K562 (cell line): ENCODE results near the gene E2F3. TPM values are rescaled to one million over a fixed set of nuclear protein-coding genes. Genes with fewer than 3 reads are reported as not detected.

Source experiments
- ATAC-seq: fragments of 200-7000 bp; cut with Tn5 transposase; 3 replicates; pipeline ENCODE4 v1.9.1; 2020; ENCODE audit warnings: moderate library complexity
- BruUV-seq: library from RNA; stranded (reverse); fragments of 400-500 nt; replicated peaks from 2 replicates; lab custom pipeline; 2021; lab: Mats Ljungman, UMichigan
- CTCF ChIA-PET: fragments of 300-600 bp; formaldehyde crosslinking; extraction: SDS; loops from one replicate; lab custom pipeline; 2021; ENCODE audit warnings: low intra/inter-chr PET ratio; lab: Yijun Ruan, JAX
- POLR2A ChIA-PET: fragments of 300-600, 350-650 bp; sonication (Branson Sonifier 250); formaldehyde crosslinking; extraction: SDS; loops from one replicate; lab custom pipeline; 2021; ENCODE audit warnings: antibody characterized with exemption, inconsistent platforms; lab: Yijun Ruan, JAX
- DNase-seq, 4 experiments: peaks; one replicate each; pipeline versions ENCODE4 v3.0.0 to v3.0.0-alpha.2; 2011 to 2018; ENCODE audit warnings: low spot score in 3 of 4, mixed read lengths in 3 of 4; ENCODE audit errors: extremely low read depth in 1 of 4
- FAIRE-seq: peaks from 2 replicates; lab custom pipeline; 2011; peaks lifted over from hg19 to GRCh38; lab: Jason Lieb, UNC
- H2AFZ ChIP-seq: 2 replicates; pipeline ENCODE4 v1.6.0; 2011; ENCODE audit warnings: low read depth, low read length, control low read depth, inconsistent platforms
- H3K27ac ChIP-seq: fragments of 200-600 bp; 3 replicates; pipeline ENCODE4 v1.8.0; 2011; ENCODE audit warnings: low read depth, mild to moderate bottlenecking, control low read depth, inconsistent platforms, low read length, moderate library complexity, mixed read lengths; ENCODE audit errors: extremely low read depth
- H3K27me3 ChIP-seq, 2 experiments: fragments of 300-600 bp in 1 of 2; 2 replicates in 1 of 2; 3 replicates in 1 of 2; pipeline versions ENCODE4 v1.6.0 to v1.8.0; 2011; ENCODE audit warnings: inconsistent platforms in 2 of 2, low read length in 2 of 2, mild to moderate bottlenecking in 1 of 2, mixed read lengths in 1 of 2, moderate library complexity in 1 of 2; ENCODE audit not compliant: control insufficient read depth in 2 of 2, insufficient read depth in 2 of 2
- H3K36me3 ChIP-seq: fragments of 300-600 bp; 3 replicates; pipeline ENCODE4 v1.8.0; 2011; ENCODE audit warnings: mild to moderate bottlenecking, low read length, inconsistent platforms; ENCODE audit not compliant: control insufficient read depth, insufficient read depth
- H3K4me1 ChIP-seq, 2 experiments: fragments of 200-600 bp in 1 of 2; replicated peaks in 1 of 2; 2 replicates in 1 of 2; 3 replicates in 1 of 2; pipeline versions ENCODE4 v1.5.1 to v1.8.0; 2011; ENCODE audit warnings: inconsistent platforms in 2 of 2, low read length in 2 of 2, mild to moderate bottlenecking in 1 of 2, mixed read lengths in 1 of 2, moderate library complexity in 1 of 2; ENCODE audit not compliant: control insufficient read depth in 2 of 2, insufficient read depth in 2 of 2
- H3K4me2 ChIP-seq: 2 replicates; pipeline ENCODE4 v1.6.1; 2011; ENCODE audit warnings: low read length, control low read depth, inconsistent platforms, mixed read lengths; ENCODE audit not compliant: insufficient read depth
- H3K4me3 ChIP-seq: fragments of 200-600 bp; sonication (generic), shearing (Covaris generic); 2 replicates; pipeline ENCODE4 v1.5.1; 2016; ENCODE audit warnings: control low read depth, inconsistent platforms
- H3K79me2 ChIP-seq: fragments of 200-600 bp; 3 replicates; pipeline ENCODE4 v1.8.0; 2011; ENCODE audit warnings: low read length, inconsistent platforms; ENCODE audit not compliant: control insufficient read depth, insufficient read depth
- H3K9ac ChIP-seq, 2 experiments: 2 replicates each; pipeline versions ENCODE4 v1.6.0 to v1.6.1; 2011; ENCODE audit warnings: low read depth in 2 of 2, low read length in 2 of 2, control low read depth in 1 of 2, inconsistent platforms in 1 of 2, mild to moderate bottlenecking in 1 of 2, mixed read lengths in 1 of 2; ENCODE audit not compliant: insufficient read depth in 1 of 2
- H3K9me1 ChIP-seq: one replicate; pipeline ENCODE4 v1.6.0; 2011; ENCODE audit warnings: inconsistent platforms, mild to moderate bottlenecking, low read length, moderate library complexity; ENCODE audit not compliant: control insufficient read depth, insufficient read depth
- H3K9me3 ChIP-seq: replicated peaks from 2 replicates; pipeline ENCODE4 v1.5.1; 2011; ENCODE audit warnings: low read depth, low read length, inconsistent platforms; ENCODE audit not compliant: control insufficient read depth, insufficient read depth
- H4K20me1 ChIP-seq: replicated peaks from 2 replicates; pipeline ENCODE4 v1.6.1; 2011; ENCODE audit warnings: low read length, inconsistent platforms, mixed read lengths; ENCODE audit not compliant: control insufficient read depth, insufficient read depth
- ARHGAP35 ChIP-seq: fragments of 450-650 bp; IDR thresholded peaks from 2 replicates; pipeline ENCODE4 v1.6.1; 2018; ENCODE audit not compliant: partially characterized antibody
- CBFA2T2 ChIP-seq: fragments of 450-650 bp; conservative IDR thresholded peaks from 2 replicates; pipeline ENCODE4 v1.6.1; 2017; ENCODE audit warnings: mild to moderate bottlenecking
- HDAC1 ChIP-seq, 2 experiments: fragments of 450-650 bp; IDR thresholded peaks; 2 replicates each; pipeline ENCODE4 v1.6.1; 2016 to 2017; ENCODE audit warnings: inconsistent platforms in 1 of 2, mild to moderate bottlenecking in 1 of 2, moderate library complexity in 1 of 2
- HNRNPH1 ChIP-seq: fragments of 200-400 bp; formaldehyde crosslinking; optimal IDR thresholded peaks from 2 replicates; pipeline ENCODE3; 2017; ENCODE audit warnings: low read depth, mild to moderate bottlenecking, low read length, moderate library complexity
- KLF16 ChIP-seq: IDR thresholded peaks from 2 replicates; pipeline ENCODE4 v1.6.1; 2016; ENCODE audit warnings: antibody characterized with exemption
- MED1 ChIP-seq: sonication (generic); formaldehyde crosslinking; IDR thresholded peaks from 2 replicates; pipeline ENCODE4 v1.8.1; 2023; ENCODE audit warnings: missing genetic modification reagents, borderline replicate concordance
- MYC ChIP-seq, 2 experiments: fragments of 250-450 bp in 1 of 2; sonication (Bioruptor Pico) in 1 of 2; IDR thresholded peaks; 2 replicates each; pipeline versions ENCODE4 v1.5.1 to v1.6.1; 2012 to 2021; ENCODE audit warnings: low read depth in 2 of 2, borderline replicate concordance in 1 of 2, improper control_type of control experiment in 1 of 2, low read length in 1 of 2, mild to moderate bottlenecking in 1 of 2, moderate library complexity in 1 of 2
- NCOA1 ChIP-seq: fragments of 450-650 bp; IDR thresholded peaks from 2 replicates; pipeline ENCODE4 v1.6.1; 2016; ENCODE audit warnings: low read depth
- RCOR1 ChIP-seq, 2 experiments: IDR thresholded peaks; 2 replicates each; pipeline ENCODE4 v1.6.1; 2012; ENCODE audit warnings: low read depth in 2 of 2, low read length in 2 of 2, borderline replicate concordance in 1 of 2, improper control_type of control experiment in 1 of 2
- TOE1 ChIP-seq, 2 experiments: fragments of 450-650 bp in 1 of 2; sonication (generic) in 1 of 2; formaldehyde crosslinking in 1 of 2; IDR thresholded peaks; 2 replicates each; pipeline versions ENCODE4 v1.7.1 to v1.8.0; 2016 to 2022; ENCODE audit warnings: borderline replicate concordance in 2 of 2, mild to moderate bottlenecking in 2 of 2, antibody characterized with exemption in 1 of 2, inconsistent platforms in 1 of 2, low read depth in 1 of 2, missing genetic modification reagents in 1 of 2, moderate library complexity in 1 of 2
- ZNF12 ChIP-seq: sonication (generic); formaldehyde crosslinking; IDR thresholded peaks from 2 replicates; pipeline ENCODE4 v1.4.0; 2020; ENCODE audit warnings: mild to moderate bottlenecking, missing genetic modification reagents
- WGBS: fragments of 100-300 bp; shearing (Covaris generic); methylation state at CpG from one replicate; pipeline ENCODE4 v1.1.6; 2016; ENCODE audit warnings: low coverage, mixed read lengths; ENCODE audit not compliant: insufficient coverage; ENCODE audit errors: missing lambda C conversion rate; 5-methylcytosine and 5-hydroxymethylcytosine counted together
- in situ Hi-C: fragments of 300-500 bp; cut with MboI; formaldehyde crosslinking; loops from 4 replicates; pipeline ENCODE4 v1.15.0; 2018; ENCODE audit warnings: inconsistent platforms, mixed read lengths
- intact Hi-C: fragments of 100-400 bp; cut with micrococcal nuclease; formaldehyde crosslinking; loops from 2 replicates; pipeline ENCODE4 v1.14.2; 2022
- polyA plus RNA-seq, 8 experiments: library from polyadenylated mRNA; depleted of rRNA in 4 of 8; stranded (reverse) in 5 of 8; unstranded in 3 of 8; fragments of >200 nt; fragmentation: Nextera tagmentation in 2 of 8; fragmentation: Illumina TruSeq in 1 of 8; extraction: Ambion mirVana in 2 of 8; extraction: Trizol in 1 of 8; gene quantifications; 2 replicates each; pipeline versions ENCODE4 v1.2.1 to v1.2.3, GENCODE V29; 2011 to 2014; ENCODE audit warnings: inconsistent platforms in 1 of 8, missing spikeins in 1 of 8
- total RNA-seq, 7 experiments: library from RNA; depleted of rRNA in 6 of 7; stranded (reverse); fragments of >200 nt in 6 of 7; fragmentation: Illumina TruSeq in 2 of 7; extraction: Trizol in 2 of 7; gene quantifications; 2 replicates each; pipeline versions ENCODE4 v1.2.1 to v1.2.3, GENCODE V29; 2011 to 2021; ENCODE audit warnings: low replicate concordance in 1 of 7
- TF ChIP-seq, protein P1 (sequence below), 2 experiments: fragments of 150-350 bp in 1 of 2; IDR thresholded peaks; 2 replicates each; pipeline ENCODE4 v1.6.1; 2012 to 2016; ENCODE audit warnings: low read depth in 2 of 2, low read length in 2 of 2, mild to moderate bottlenecking in 1 of 2, moderate library complexity in 1 of 2
- TF ChIP-seq, protein P2 (sequence below): fragments of 250-450 bp; sonication (Bioruptor Pico); IDR thresholded peaks from 2 replicates; pipeline ENCODE4 v1.4.0; 2020; ENCODE audit warnings: mild to moderate bottlenecking, moderate library complexity, borderline replicate concordance

Gene E2F3
- total and polyA plus RNA-seq, 9 of the 15 experiments (the other 6 are each of a cell fraction or from before 2014, with no cell fraction given): 11.1 to 44.7 (median 27.2) TPM

DNA sequence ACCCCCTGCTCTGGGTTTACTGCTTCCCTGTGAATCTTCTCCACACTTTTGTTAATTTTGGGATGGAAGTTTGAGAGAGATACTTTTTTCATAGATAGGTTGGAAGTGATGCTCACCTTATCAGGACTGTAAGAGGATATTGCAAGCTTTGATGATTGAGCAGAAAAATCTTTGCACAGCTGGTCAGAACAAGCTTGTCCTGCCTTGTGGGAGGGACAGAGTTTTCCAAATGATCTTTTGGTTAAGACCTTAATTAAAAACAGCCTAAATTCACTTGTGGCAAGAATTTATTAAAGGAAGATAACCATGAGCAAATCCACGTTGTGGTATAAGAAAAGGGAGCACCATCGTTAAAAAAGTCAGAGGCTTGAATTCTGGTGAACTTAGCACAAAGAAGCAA is 32.2 kb downstream of the E2F3 start (continued):
- TF ChIP-seq, protein P1, sequence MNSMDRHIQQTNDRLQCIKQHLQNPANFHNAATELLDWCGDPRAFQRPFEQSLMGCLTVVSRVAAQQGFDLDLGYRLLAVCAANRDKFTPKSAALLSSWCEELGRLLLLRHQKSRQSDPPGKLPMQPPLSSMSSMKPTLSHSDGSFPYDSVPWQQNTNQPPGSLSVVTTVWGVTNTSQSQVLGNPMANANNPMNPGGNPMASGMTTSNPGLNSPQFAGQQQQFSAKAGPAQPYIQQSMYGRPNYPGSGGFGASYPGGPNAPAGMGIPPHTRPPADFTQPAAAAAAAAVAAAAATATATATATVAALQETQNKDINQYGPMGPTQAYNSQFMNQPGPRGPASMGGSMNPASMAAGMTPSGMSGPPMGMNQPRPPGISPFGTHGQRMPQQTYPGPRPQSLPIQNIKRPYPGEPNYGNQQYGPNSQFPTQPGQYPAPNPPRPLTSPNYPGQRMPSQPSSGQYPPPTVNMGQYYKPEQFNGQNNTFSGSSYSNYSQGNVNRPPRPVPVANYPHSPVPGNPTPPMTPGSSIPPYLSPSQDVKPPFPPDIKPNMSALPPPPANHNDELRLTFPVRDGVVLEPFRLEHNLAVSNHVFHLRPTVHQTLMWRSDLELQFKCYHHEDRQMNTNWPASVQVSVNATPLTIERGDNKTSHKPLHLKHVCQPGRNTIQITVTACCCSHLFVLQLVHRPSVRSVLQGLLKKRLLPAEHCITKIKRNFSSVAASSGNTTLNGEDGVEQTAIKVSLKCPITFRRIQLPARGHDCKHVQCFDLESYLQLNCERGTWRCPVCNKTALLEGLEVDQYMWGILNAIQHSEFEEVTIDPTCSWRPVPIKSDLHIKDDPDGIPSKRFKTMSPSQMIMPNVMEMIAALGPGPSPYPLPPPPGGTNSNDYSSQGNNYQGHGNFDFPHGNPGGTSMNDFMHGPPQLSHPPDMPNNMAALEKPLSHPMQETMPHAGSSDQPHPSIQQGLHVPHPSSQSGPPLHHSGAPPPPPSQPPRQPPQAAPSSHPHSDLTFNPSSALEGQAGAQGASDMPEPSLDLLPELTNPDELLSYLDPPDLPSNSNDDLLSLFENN (IDR thresholded peaks at IDR 0.05; ENCODE audit: low read depth in 2 of 2, low read length in 2 of 2): no peak
- TF ChIP-seq CBFA2T2: 0 out of 2 replicates have a peak, but pooled peaks have one; percentile 2
- TF ChIP-seq ARHGAP35: no peak
- TF ChIP-seq KLF16: no peak
- TF ChIP-seq RCOR1 (IDR thresholded peaks at IDR 0.05; ENCODE audit: borderline replicate concordance in 1 of 2, low read depth in 2 of 2, low read length in 2 of 2): 0 out of 4 replicates have a peak, but pooled peaks of 1 of the 2 experiments have one; percentile 33

DNA sequence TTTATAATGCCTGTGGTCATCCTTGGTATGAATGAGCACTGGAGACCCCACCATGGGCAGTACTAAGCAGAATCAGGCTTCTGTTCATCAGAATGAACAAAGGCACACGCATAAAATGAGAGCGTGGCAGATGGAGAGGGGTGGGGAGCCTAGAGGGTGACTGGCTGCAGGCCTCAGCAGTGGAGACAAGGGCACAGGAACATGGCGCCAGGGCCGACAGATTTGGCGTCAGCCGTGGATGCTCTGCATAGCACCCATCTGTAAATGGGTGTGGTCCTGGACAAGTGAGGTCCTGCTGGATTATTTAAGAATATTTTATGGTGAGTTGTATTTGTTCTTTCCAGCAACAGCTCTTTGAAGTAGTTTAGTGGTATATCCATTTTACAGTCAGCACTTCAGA is 33.1 kb downstream of the E2F3 start:
- no peak overlapping the region for H2AFZ ChIP-seq
- H3K36me3 ChIP-seq: peaks cover 80% of the 10 kb centered on the region
- 99% methylated on average over 6 of the region's 6 CpGs for WGBS
- H3K27me3 ChIP-seq: no peaks in the 10 kb centered on the region
- no peak for TF ChIP-seq NCOA1
- no peak for TF ChIP-seq MYC (IDR thresholded peaks at IDR 0.05; ENCODE audit: low read depth, low read length)
- no peak for TF ChIP-seq MYC (CRISPR knock-in tag; IDR thresholded peaks at IDR 0.05; ENCODE audit: borderline replicate concordance, low read depth)
- no peak for TF ChIP-seq ZNF12 (CRISPR knock-in tag)
- no peak for TF ChIP-seq MED1 (CRISPR knock-in tag)
- TF ChIP-seq, protein P2, sequence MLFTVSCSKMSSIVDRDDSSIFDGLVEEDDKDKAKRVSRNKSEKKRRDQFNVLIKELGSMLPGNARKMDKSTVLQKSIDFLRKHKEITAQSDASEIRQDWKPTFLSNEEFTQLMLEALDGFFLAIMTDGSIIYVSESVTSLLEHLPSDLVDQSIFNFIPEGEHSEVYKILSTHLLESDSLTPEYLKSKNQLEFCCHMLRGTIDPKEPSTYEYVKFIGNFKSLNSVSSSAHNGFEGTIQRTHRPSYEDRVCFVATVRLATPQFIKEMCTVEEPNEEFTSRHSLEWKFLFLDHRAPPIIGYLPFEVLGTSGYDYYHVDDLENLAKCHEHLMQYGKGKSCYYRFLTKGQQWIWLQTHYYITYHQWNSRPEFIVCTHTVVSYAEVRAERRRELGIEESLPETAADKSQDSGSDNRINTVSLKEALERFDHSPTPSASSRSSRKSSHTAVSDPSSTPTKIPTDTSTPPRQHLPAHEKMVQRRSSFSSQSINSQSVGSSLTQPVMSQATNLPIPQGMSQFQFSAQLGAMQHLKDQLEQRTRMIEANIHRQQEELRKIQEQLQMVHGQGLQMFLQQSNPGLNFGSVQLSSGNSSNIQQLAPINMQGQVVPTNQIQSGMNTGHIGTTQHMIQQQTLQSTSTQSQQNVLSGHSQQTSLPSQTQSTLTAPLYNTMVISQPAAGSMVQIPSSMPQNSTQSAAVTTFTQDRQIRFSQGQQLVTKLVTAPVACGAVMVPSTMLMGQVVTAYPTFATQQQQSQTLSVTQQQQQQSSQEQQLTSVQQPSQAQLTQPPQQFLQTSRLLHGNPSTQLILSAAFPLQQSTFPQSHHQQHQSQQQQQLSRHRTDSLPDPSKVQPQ (CRISPR knock-in tag): no peak
- TF ChIP-seq HDAC1 (IDR thresholded peaks at IDR 0.05): no peak
- TF ChIP-seq HNRNPH1: no peak
- no peak for TF ChIP-seq TOE1 (IDR thresholded peaks at IDR 0.05; ENCODE audit: borderline replicate concordance)
- TF ChIP-seq TOE1 (CRISPR knock-in tag; IDR thresholded peaks at IDR 0.05; ENCODE audit: borderline replicate concordance, low read depth): no peak
- H3K4me1 ChIP-seq: peaks cover 0 to 5% of the 10 kb centered on the region in 2 experiments; a peak in 3 of 5 replicates
- no peak overlapping the region for H3K4me3 ChIP-seq
- CTCF ChIA-PET: no interaction called here
- peaks cover 13% of the 10 kb centered on the region for H4K20me1 ChIP-seq
- intact Hi-C loops (no loop called here), in situ Hi-C loops (no loop called here)
- peaks cover 5% of the 10 kb centered on the region for H3K9me1 ChIP-seq
- peaks cover 96% of the 10 kb centered on the region for H3K79me2 ChIP-seq
- FAIRE-seq: no peak
- no peak overlapping the region for H3K4me2 ChIP-seq
- POLR2A ChIA-PET: interaction anchor here (0.9 to 2.6 kb wide), 3 partner anchors 9 to 58 kb away, joined by 4 to 9 read pairs (median 5); no protein-coding TSS in a partner anchor
- H3K9me3 ChIP-seq: no peaks in the 10 kb centered on the region
- DNase-seq: no peak
- no TSS peak for BruUV-seq
- H3K27ac ChIP-seq: no peak overlapping the region
- no peak for ATAC-seq
- no peak overlapping the region for H3K9ac ChIP-seq
